Measurements from ENCODE around the gene DBN1. TPM values are rescaled to one million over a fixed set of nuclear protein-coding genes. Genes with fewer than 3 reads are reported as not detected.

The DBN1 gene
- total and polyA plus RNA-seq, 2 of the 8 experiments (the other 6 are each of a cell fraction or from before 2014, with no cell fraction given), result 168 to 333 TPM

DNA sequence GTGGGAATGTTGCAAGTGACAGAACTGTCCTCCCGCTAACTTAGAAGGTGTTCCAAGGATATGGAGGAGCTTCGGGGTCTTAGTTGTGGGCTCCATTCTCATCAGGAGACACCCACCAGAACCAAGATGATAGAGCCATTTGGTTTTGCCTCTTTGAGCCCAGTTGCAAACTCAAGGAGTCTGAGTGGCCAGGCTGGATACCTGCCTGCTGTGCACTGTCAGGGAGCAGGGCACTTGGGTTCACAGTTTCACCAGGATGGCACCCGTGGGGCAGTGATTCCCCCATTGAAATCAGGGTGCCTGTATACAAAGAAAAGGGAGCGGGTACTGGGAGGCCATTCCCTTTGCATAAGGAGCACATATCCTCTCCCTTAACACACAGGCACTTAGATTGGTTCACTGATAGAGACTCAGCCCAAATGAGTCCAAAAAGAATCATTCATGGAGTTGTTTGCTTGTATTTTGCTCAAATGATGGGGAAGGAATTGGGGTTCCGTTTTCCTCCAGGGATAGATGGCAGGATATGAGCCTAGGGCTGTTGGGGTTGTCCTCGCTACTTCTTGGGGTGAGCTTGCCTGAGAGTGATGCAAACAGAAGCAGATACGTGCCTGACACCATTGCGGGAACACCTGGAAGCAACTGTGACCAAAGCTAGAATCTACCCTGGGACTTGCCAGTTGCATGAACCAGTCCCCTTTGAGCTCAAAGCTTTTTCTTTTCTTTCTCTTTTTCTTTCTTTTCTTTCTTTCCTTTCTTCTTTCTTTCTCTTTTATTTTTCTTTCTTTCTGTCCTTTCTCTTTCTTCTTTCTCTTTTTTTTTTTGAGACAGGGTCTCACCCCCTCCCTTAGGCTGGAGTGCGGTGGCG is 28.1 kb downstream of the DBN1 start:
- H3K4me1 ChIP-seq (replicated peaks in 1 of 4; ENCODE audit: control insufficient read depth in 3 of 4, insufficient read depth in 4 of 4, low read length in 3 of 4), result peaks cover 0 to 32% (median 17%) of the 10 kb centered on the region in 4 experiments; a peak in 6 of 7 replicates
- H2BK120ac ChIP-seq (replicated peaks; ENCODE audit: low read depth, low read length), result no peak overlapping the region
- H3K27ac ChIP-seq (ENCODE audit: low read depth, low read length), result no peak overlapping the region
- no peak overlapping the region for H2AFZ ChIP-seq (ENCODE audit: low read length)
- H3K14ac ChIP-seq (ENCODE audit: insufficient read length), result no peak overlapping the region
- no peak for DNase-seq (ENCODE audit: low read depth in 1 of 2, low spot score in 2 of 2)
- H3K56ac ChIP-seq (replicated peaks; ENCODE audit: insufficient read length, low read depth, low read length), result no peak overlapping the region
- H3K9me3 ChIP-seq (ENCODE audit: insufficient read depth in 2 of 2, low read depth in 1 of 2, low read length in 1 of 2), result no peaks in the 10 kb centered on the region
- 0 out of 8 replicates have a peak overlapping the region, but pooled peaks of 1 of the 4 experiments have one; percentile 74 for H3K4me3 ChIP-seq (ENCODE audit: extremely low read depth in 1 of 4, insufficient read depth in 2 of 4, low read depth in 3 of 4, low read length in 4 of 4)
- H3K27me3 ChIP-seq (replicated peaks in 1 of 4; ENCODE audit: control insufficient read depth in 3 of 4, extremely low read depth in 1 of 4, insufficient read depth in 3 of 4, low read length in 3 of 4), result peaks cover 0 to 13% (median 4%) of the 10 kb centered on the region in 4 experiments; a peak in 5 of 7 replicates
- H3K23ac ChIP-seq (ENCODE audit: insufficient read length), result no peak overlapping the region
- POLR2A ChIA-PET (ENCODE audit: partially characterized antibody), result interaction anchor here (0.6 to 67.5 kb wide), 17 partner anchors 9 to 673 kb away, joined by 3 to 3349 read pairs (median 8); partner anchors contain the start of genes DBN1, DOK3, GRK6 and PDLIM7
- WGBS, 2 experiments (ENCODE audit: extremely low coverage in 1 of 2, insufficient coverage in 1 of 2, insufficient read length in 1 of 2, insufficient replicate concordance in 2 of 2, low coverage in 1 of 2, low lambda C conversion rate in 2 of 2, missing lambda C conversion rate in 1 of 2), result 77% methylated on average over 8 of the region's 10 CpGs; no CpG with 5 or more reads in 1 of the 2 experiments
- peaks cover 2 to 4% (median 3%) of the 10 kb centered on the region in 4 experiments; a peak in 2 of 8 replicates for H3K36me3 ChIP-seq (ENCODE audit: control insufficient read depth in 2 of 4, insufficient read depth in 4 of 4, low read length in 3 of 4)
- H4K8ac ChIP-seq (ENCODE audit: extremely low read depth, insufficient read depth, low read length), result no peak overlapping the region
- no peak overlapping the region for H2BK15ac ChIP-seq (ENCODE audit: low read length)
- H3K23me2 ChIP-seq (ENCODE audit: low read depth, low read length), result peaks cover 9% of the 10 kb centered on the region
- CTCF ChIA-PET (ENCODE audit: partially characterized antibody), result interaction anchor here (0.5 to 23.6 kb wide), 17 partner anchors 8 to 738 kb away, joined by 3 to 430 read pairs (median 5); partner anchors contain the start of genes F12, PDLIM7, PFN3 and SLC34A1
- H2BK20ac ChIP-seq (ENCODE audit: low read length), result no peak overlapping the region
- H3K79me2 ChIP-seq (ENCODE audit: control insufficient read depth in 1 of 2, insufficient read depth in 2 of 2, low read length in 2 of 2), result no peaks in the 10 kb centered on the region
- TF ChIP-seq, protein P1, sequence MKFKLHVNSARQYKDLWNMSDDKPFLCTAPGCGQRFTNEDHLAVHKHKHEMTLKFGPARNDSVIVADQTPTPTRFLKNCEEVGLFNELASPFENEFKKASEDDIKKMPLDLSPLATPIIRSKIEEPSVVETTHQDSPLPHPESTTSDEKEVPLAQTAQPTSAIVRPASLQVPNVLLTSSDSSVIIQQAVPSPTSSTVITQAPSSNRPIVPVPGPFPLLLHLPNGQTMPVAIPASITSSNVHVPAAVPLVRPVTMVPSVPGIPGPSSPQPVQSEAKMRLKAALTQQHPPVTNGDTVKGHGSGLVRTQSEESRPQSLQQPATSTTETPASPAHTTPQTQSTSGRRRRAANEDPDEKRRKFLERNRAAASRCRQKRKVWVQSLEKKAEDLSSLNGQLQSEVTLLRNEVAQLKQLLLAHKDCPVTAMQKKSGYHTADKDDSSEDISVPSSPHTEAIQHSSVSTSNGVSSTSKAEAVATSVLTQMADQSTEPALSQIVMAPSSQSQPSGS (IDR thresholded peaks at IDR 0.05; ENCODE audit: low read length), result 0 out of 2 replicates have a peak, but pooled peaks have one; percentile 20
- peak; percentile 34; the same call in 1 of the 2 replicates for TF ChIP-seq POLR2AphosphoS5 (IDR thresholded peaks at IDR 0.05; ENCODE audit: low read depth, low read length)
- peak in 1 of 2 experiments; percentile 36; a peak in 1 of 3 replicates for TF ChIP-seq POLR2A (IDR thresholded peaks at IDR 0.05; ENCODE audit: control extremely low read depth in 1 of 2, low read depth in 2 of 2, low read length in 2 of 2)
- no peak for TF ChIP-seq PHF8 (conservative IDR thresholded peaks at IDR 0.05; ENCODE audit: low read depth, low read length)
- TF ChIP-seq CHD1 (IDR thresholded peaks at IDR 0.05; ENCODE audit: low read depth, low read length), result no peak
- TF ChIP-seq, protein P2, sequence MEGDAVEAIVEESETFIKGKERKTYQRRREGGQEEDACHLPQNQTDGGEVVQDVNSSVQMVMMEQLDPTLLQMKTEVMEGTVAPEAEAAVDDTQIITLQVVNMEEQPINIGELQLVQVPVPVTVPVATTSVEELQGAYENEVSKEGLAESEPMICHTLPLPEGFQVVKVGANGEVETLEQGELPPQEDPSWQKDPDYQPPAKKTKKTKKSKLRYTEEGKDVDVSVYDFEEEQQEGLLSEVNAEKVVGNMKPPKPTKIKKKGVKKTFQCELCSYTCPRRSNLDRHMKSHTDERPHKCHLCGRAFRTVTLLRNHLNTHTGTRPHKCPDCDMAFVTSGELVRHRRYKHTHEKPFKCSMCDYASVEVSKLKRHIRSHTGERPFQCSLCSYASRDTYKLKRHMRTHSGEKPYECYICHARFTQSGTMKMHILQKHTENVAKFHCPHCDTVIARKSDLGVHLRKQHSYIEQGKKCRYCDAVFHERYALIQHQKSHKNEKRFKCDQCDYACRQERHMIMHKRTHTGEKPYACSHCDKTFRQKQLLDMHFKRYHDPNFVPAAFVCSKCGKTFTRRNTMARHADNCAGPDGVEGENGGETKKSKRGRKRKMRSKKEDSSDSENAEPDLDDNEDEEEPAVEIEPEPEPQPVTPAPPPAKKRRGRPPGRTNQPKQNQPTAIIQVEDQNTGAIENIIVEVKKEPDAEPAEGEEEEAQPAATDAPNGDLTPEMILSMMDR (IDR thresholded peaks at IDR 0.05; ENCODE audit: control extremely low read depth in 1 of 3, insufficient read depth in 1 of 3, low read depth in 1 of 3, low read length in 3 of 3), result no peak
- peaks cover 0 to 10% of the 10 kb centered on the region in 2 experiments for H4K20me1 ChIP-seq (replicated peaks in 1 of 2; ENCODE audit: control insufficient read depth in 1 of 2, insufficient read depth in 2 of 2, low read length in 2 of 2)
- no peak overlapping the region for H3K4ac ChIP-seq (replicated peaks; ENCODE audit: insufficient read length, low read depth, low read length)
- no peaks in the 10 kb centered on the region; the same call in 1 of the 2 replicates for H3K79me1 ChIP-seq (ENCODE audit: low read depth, low read length)
- H2AK5ac ChIP-seq (ENCODE audit: low read depth, low read length), result no peak overlapping the region
- no peak overlapping the region for H2BK5ac ChIP-seq (ENCODE audit: low read depth, low read length)
- H2BK12ac ChIP-seq (ENCODE audit: low read depth, low read length), result no peak overlapping the region
- H4K91ac ChIP-seq (replicated peaks; ENCODE audit: insufficient read length, low read length), result no peak overlapping the region
- FAIRE-seq, result peak; percentile 50
- H3K4me2 ChIP-seq (ENCODE audit: insufficient read depth in 1 of 2, low read depth in 2 of 2, low read length in 2 of 2), result peak overlapping the region in 1 of 2 experiments; percentile 89; a peak in 1 of 4 replicates
- H3K18ac ChIP-seq (ENCODE audit: extremely low read depth, low read length), result no peak overlapping the region
- H4K5ac ChIP-seq (ENCODE audit: insufficient read length, low read depth, low read length), result no peak overlapping the region
- no peak overlapping the region for H3K9ac ChIP-seq (replicated peaks in 1 of 4; ENCODE audit: extremely low read depth in 1 of 4, low read depth in 3 of 4, low read length in 3 of 4)
